Neural cell (in vitro differentiated cells): ENCODE data around the gene FIBCD1. TPM values are rescaled to one million over a fixed set of nuclear protein-coding genes. Genes with fewer than 3 reads are reported as not detected.

ENCODE experiments used
- H2AFZ ChIP-seq: fragments of 200-600, 300-800 bp; sonication (generic), shearing (Covaris generic); 2 replicates; pipeline ENCODE4 v1.6.0; 2014; ENCODE audit warnings: low read depth, mild to moderate bottlenecking, antibody characterized with exemption, low read length, moderate library complexity
- H3F3A ChIP-seq: fragments of 200-600 bp; shearing (Covaris generic); 2 replicates; pipeline ENCODE4 v1.6.1; 2016; ENCODE audit warnings: mild to moderate bottlenecking, moderate library complexity, mixed read lengths, antibody characterized with exemption, low read length; ENCODE audit not compliant: insufficient read depth, poor library complexity, severe bottlenecking
- H3K27ac ChIP-seq: fragments of 200-600, 300-800 bp; sonication (generic), shearing (Covaris generic); 2 replicates; pipeline ENCODE4 v1.5.1; 2014; ENCODE audit warnings: mild to moderate bottlenecking, low read length, moderate library complexity
- H3K27me3 ChIP-seq: fragments of 300-800, 200-600 bp; sonication (generic), shearing (Covaris generic); 2 replicates; pipeline ENCODE4 v1.6.0; 2014; ENCODE audit warnings: mild to moderate bottlenecking, low read depth, low read length, moderate library complexity; ENCODE audit not compliant: insufficient read depth
- H3K36me3 ChIP-seq: fragments of 300-800, 200-600 bp; sonication (generic), shearing (Covaris generic); 2 replicates; pipeline ENCODE4 v1.5.1; 2014; ENCODE audit warnings: mild to moderate bottlenecking, antibody characterized with exemption, low read length, moderate library complexity; ENCODE audit not compliant: insufficient read depth
- H3K4me2 ChIP-seq: fragments of 300-800, 200-600 bp; sonication (generic), shearing (Covaris generic); 2 replicates; pipeline ENCODE4 v1.6.0; 2014; ENCODE audit warnings: mild to moderate bottlenecking, low read length
- H3K4me3 ChIP-seq: fragments of 300-800, 200-600 bp; sonication (generic), shearing (Covaris generic); 2 replicates; pipeline ENCODE4 v1.5.1; 2014; ENCODE audit warnings: mild to moderate bottlenecking, low read length, moderate library complexity
- H3K79me2 ChIP-seq: fragments of 200-600 bp; shearing (Covaris generic); replicated peaks from 2 replicates; pipeline ENCODE4 v1.6.0; 2014; ENCODE audit warnings: mild to moderate bottlenecking, low read length, moderate library complexity; ENCODE audit not compliant: insufficient read depth
- H3K9ac ChIP-seq: fragments of 300-800, 200-600 bp; sonication (generic), shearing (Covaris generic); 2 replicates; pipeline ENCODE4 v1.6.1; 2016; ENCODE audit warnings: mild to moderate bottlenecking, low read length, mixed read lengths
- H3K9me2 ChIP-seq: fragments of 200-600 bp; shearing (Covaris generic); 2 replicates; pipeline ENCODE4 v1.6.1; 2016; ENCODE audit warnings: mild to moderate bottlenecking, low read length, mixed read lengths; ENCODE audit not compliant: insufficient read depth
- H3K9me3 ChIP-seq: fragments of 200-600, 300-800 bp; sonication (generic), shearing (Covaris generic); 2 replicates; pipeline ENCODE4 v1.6.1; 2016; ENCODE audit warnings: mild to moderate bottlenecking, mixed run types, low read length, moderate library complexity, mixed read lengths
- H4K20me1 ChIP-seq: fragments of 200-600 bp; shearing (Covaris generic); 2 replicates; pipeline ENCODE4 v1.6.1; 2016; ENCODE audit warnings: mild to moderate bottlenecking, mixed run types; ENCODE audit not compliant: insufficient read depth
- CTCF ChIP-seq: fragments of 450-650 bp; IDR thresholded peaks from 2 replicates; pipeline ENCODE4 v1.5.1; 2014; ENCODE audit warnings: antibody characterized with exemption, mild to moderate bottlenecking, moderate library complexity; ENCODE audit not compliant: poor library complexity, severe bottlenecking
- EP300 ChIP-seq: fragments of 450-650 bp; conservative IDR thresholded peaks from 2 replicates; pipeline ENCODE4 v1.6.1; 2014; ENCODE audit warnings: antibody characterized with exemption, mild to moderate bottlenecking, moderate library complexity; ENCODE audit not compliant: poor library complexity, severe bottlenecking
- EZH2 ChIP-seq: fragments of 200-600, 300-800 bp; shearing (Covaris generic), sonication (generic); IDR thresholded peaks from 2 replicates; pipeline ENCODE4 v1.6.1; 2014; ENCODE audit warnings: antibody characterized with exemption, low read length, borderline replicate concordance, mild to moderate bottlenecking; ENCODE audit not compliant: insufficient read depth, poor library complexity, severe bottlenecking
- MXI1 ChIP-seq: fragments of 450-650 bp; conservative IDR thresholded peaks from 2 replicates; pipeline ENCODE4 v1.6.1; 2014; ENCODE audit warnings: antibody characterized with exemption, mild to moderate bottlenecking; ENCODE audit not compliant: poor library complexity, severe bottlenecking
- POLR2AphosphoS5 ChIP-seq: IDR thresholded peaks from 2 replicates; pipeline ENCODE4 v1.6.1; 2012
- RAD21 ChIP-seq: fragments of 450-650 bp; conservative IDR thresholded peaks from 2 replicates; pipeline ENCODE4 v1.6.1; 2014; ENCODE audit warnings: antibody characterized with exemption, mild to moderate bottlenecking, moderate library complexity
- REST ChIP-seq: IDR thresholded peaks from 2 replicates; pipeline ENCODE4 v1.6.1; 2012; ENCODE audit warnings: borderline replicate concordance
- SMC3 ChIP-seq: fragments of 450-650 bp; conservative IDR thresholded peaks from 2 replicates; pipeline ENCODE4 v1.6.1; 2014; ENCODE audit warnings: antibody characterized with exemption, mild to moderate bottlenecking, moderate library complexity; ENCODE audit not compliant: poor library complexity
- TAF1 ChIP-seq: IDR thresholded peaks from 2 replicates; pipeline ENCODE4 v1.6.1; 2012; ENCODE audit warnings: low read depth
- polyA plus RNA-seq: library from polyadenylated mRNA; depleted of rRNA; stranded (reverse); fragments of >200 nt; gene quantifications from 2 replicates; pipeline ENCODE4 v1.2.3, GENCODE V29; 2014

FIBCD1 gene
- polyA plus RNA-seq, 1 donor from 2014 or later = 2.7 TPM

GRCh38 chr9:130960522-130961378, 21.7 kb upstream of the FIBCD1 start:
- no peaks in the 10 kb centered on the region for H3K79me2 ChIP-seq

More at GRCh38 chr9:130960522-130961378, 21.7 kb upstream of the FIBCD1 start:
- H3K4me2 ChIP-seq = no peak overlapping the region
- no peak overlapping the region for H3K9ac ChIP-seq
- H3K9me2 ChIP-seq = no peaks in the 10 kb centered on the region
- no peaks in the 10 kb centered on the region for H3F3A ChIP-seq
- no peaks in the 10 kb centered on the region for H3K9me3 ChIP-seq
- H3K4me3 ChIP-seq = no peak overlapping the region
- H3K27ac ChIP-seq = no peak overlapping the region
- no peaks in the 10 kb centered on the region for H4K20me1 ChIP-seq
- TF ChIP-seq EZH2 (no peak), CTCF (no peak), MXI1 (no peak), SMC3 (no peak), POLR2AphosphoS5 (no peak), RAD21 (no peak), TAF1 (no peak), EP300 (no peak), REST (no peak)
- no peaks in the 10 kb centered on the region for H3K27me3 ChIP-seq
- no peaks in the 10 kb centered on the region for H3K36me3 ChIP-seq
- H2AFZ ChIP-seq = no peak overlapping the region
